ENCODE measurements around the gene FMN1.

DNA sequence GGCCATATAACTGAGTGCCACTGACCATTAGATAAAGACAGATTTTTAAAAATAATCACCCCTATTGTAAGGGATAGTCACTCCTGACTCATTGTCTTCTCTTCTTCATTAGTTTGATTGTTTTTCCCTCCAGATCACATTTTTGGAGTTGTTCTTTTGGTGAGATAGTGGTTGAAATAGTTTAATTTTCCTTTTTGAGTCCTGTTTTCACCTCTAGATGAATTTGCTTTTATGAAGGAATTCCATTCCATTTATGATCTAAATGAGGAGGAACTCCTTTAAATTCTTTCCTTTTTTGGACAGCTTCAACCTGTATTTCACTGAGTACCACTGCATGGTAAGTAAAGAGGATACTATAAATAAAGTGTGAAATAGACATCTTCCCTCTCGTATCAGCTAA lies 364.3 kb downstream of the FMN1 start:
- TF ChIP-seq CREB1 (IDR thresholded peaks at IDR 0.05; ENCODE audit: low read depth) (no peak), TAF1 (IDR thresholded peaks at IDR 0.05; ENCODE audit: low read depth) (no peak), FOXM1 (IDR thresholded peaks at IDR 0.05; ENCODE audit: borderline replicate concordance, low read depth) (no peak), TCF12 (IDR thresholded peaks at IDR 0.05; ENCODE audit: low read depth) (no peak), NFIC (IDR thresholded peaks at IDR 0.05) (no peak), CEBPB (IDR thresholded peaks at IDR 0.05) (no peak), YY1 (IDR thresholded peaks at IDR 0.05; ENCODE audit: low read depth) (no peak), EP300 (IDR thresholded peaks at IDR 0.05; ENCODE audit: borderline replicate concordance) (no peak)
- TF ChIP-seq, protein P1, sequence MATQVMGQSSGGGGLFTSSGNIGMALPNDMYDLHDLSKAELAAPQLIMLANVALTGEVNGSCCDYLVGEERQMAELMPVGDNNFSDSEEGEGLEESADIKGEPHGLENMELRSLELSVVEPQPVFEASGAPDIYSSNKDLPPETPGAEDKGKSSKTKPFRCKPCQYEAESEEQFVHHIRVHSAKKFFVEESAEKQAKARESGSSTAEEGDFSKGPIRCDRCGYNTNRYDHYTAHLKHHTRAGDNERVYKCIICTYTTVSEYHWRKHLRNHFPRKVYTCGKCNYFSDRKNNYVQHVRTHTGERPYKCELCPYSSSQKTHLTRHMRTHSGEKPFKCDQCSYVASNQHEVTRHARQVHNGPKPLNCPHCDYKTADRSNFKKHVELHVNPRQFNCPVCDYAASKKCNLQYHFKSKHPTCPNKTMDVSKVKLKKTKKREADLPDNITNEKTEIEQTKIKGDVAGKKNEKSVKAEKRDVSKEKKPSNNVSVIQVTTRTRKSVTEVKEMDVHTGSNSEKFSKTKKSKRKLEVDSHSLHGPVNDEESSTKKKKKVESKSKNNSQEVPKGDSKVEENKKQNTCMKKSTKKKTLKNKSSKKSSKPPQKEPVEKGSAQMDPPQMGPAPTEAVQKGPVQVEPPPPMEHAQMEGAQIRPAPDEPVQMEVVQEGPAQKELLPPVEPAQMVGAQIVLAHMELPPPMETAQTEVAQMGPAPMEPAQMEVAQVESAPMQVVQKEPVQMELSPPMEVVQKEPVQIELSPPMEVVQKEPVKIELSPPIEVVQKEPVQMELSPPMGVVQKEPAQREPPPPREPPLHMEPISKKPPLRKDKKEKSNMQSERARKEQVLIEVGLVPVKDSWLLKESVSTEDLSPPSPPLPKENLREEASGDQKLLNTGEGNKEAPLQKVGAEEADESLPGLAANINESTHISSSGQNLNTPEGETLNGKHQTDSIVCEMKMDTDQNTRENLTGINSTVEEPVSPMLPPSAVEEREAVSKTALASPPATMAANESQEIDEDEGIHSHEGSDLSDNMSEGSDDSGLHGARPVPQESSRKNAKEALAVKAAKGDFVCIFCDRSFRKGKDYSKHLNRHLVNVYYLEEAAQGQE (IDR thresholded peaks at IDR 0.05; ENCODE audit: low read depth) = no peak

Data from Ishikawa (cell line).